ENCODE measurements around the gene SCRT2.
"Not testable (repeated sequence)": the region's sequence is repeated elsewhere in the genome, so short reads cannot be mapped to it uniquely, and the experiment has no call there.

The SCRT2 gene

GRCh38 chr20:653110-653589 lies 22.5 kb downstream of the SCRT2 start, which contains the start of gene SRXN1:
SRXN1 (minus strand) TSS chr20:653200; CDS start chr20:653185, 15 bp downstream.
- DNase-seq (ENCODE audit: low read depth in 2 of 2) = peak; percentile 84

- DNase-seq (ENCODE audit: low read depth in 2 of 2) = no peak
Measured at GRCh38 chr20:652615-653109, 22.9 kb downstream of the SCRT2 start.

GRCh38 chr20:651713-652614 lies 23.6 kb downstream of the SCRT2 start:
- no peak for DNase-seq (ENCODE audit: low read depth in 2 of 2)

- DNase-seq (ENCODE audit: low read depth in 2 of 2) = no peak
Measured at GRCh38 chr20:650954-651353, 24.6 kb downstream of the SCRT2 start.

- no peak for DNase-seq (ENCODE audit: low read depth in 2 of 2)
Measured at GRCh38 chr20:650281-650680, 25.3 kb downstream of the SCRT2 start.

GRCh38 chr20:647479-648019 lies 28.1 kb downstream of the SCRT2 start:
- no peak for DNase-seq (ENCODE audit: low read depth in 2 of 2)

- DNase-seq (ENCODE audit: low read depth in 2 of 2) = no peak
Measured at GRCh38 chr20:646868-647233, 28.8 kb downstream of the SCRT2 start.

- no peak for DNase-seq (ENCODE audit: low read depth in 2 of 2)
Measured at GRCh38 chr20:646107-646867, 29.3 kb downstream of the SCRT2 start.

- peak; percentile 40 to 56 for DNase-seq (ENCODE audit: low read depth in 2 of 2)
Measured at GRCh38 chr20:645318-646106, 30.1 kb downstream of the SCRT2 start.

- DNase-seq (ENCODE audit: low read depth in 2 of 2) = no peak
Measured at GRCh38 chr20:644692-645317, 30.8 kb downstream of the SCRT2 start.

- no peak for DNase-seq (ENCODE audit: low read depth in 2 of 2)
Measured at GRCh38 chr20:642398-643174, 33.0 kb downstream of the SCRT2 start.

- DNase-seq (ENCODE audit: low read depth in 2 of 2) = not testable (repeated sequence)
Measured at GRCh38 chr20:642013-642397, 33.6 kb downstream of the SCRT2 start.

- DNase-seq (ENCODE audit: low read depth in 2 of 2) = no peak
Measured at GRCh38 chr20:641516-641875, 34.1 kb downstream of the SCRT2 start.

GRCh38 chr20:640674-641515 lies 34.7 kb downstream of the SCRT2 start:
- no peak for DNase-seq (ENCODE audit: low read depth in 2 of 2)

GRCh38 chr20:638579-638978 lies 37.0 kb downstream of the SCRT2 start:
- no peak for DNase-seq (ENCODE audit: low read depth in 2 of 2)

- no peak for DNase-seq (ENCODE audit: low read depth in 2 of 2)
Measured at GRCh38 chr20:637559-637958, 38.0 kb downstream of the SCRT2 start.

GRCh38 chr20:635893-636338 lies 39.7 kb downstream of the SCRT2 start:
- DNase-seq (ENCODE audit: low read depth in 2 of 2) = no peak

- DNase-seq (ENCODE audit: low read depth in 2 of 2) = no peak
Measured at GRCh38 chr20:635028-635892, 40.3 kb downstream of the SCRT2 start.

All from stimulated activated CD8-positive, alpha-beta memory T cell treated with anti-CD3 and anti-CD28 coated beads, Interleukin-15, amount 100 ng/mL, for 48 hours (primary cell).